LHCN-M2 (cell line): ENCODE measurements around the gene ALG2. TPM values are rescaled to one million over a fixed set of nuclear protein-coding genes. Genes with fewer than 3 reads are reported as not detected.

Source experiments
- DNase-seq: peaks from one replicate; pipeline ENCODE4 v3.0.0-alpha.2; 2012; ENCODE audit warnings: low read depth
- polyA plus RNA-seq: library from polyadenylated mRNA; unstranded; fragments of >200 nt; gene quantifications from one replicate; pipeline ENCODE4 v1.2.1, GENCODE V29; 2012; ENCODE audit warnings: missing spikeins
- total RNA-seq: library from RNA; depleted of rRNA; stranded (reverse); fragments of >200 nt; gene quantifications from 2 replicates; pipeline ENCODE4 v1.2.3, GENCODE V29; 2014; rRNA removed

The ALG2 gene, protein sequence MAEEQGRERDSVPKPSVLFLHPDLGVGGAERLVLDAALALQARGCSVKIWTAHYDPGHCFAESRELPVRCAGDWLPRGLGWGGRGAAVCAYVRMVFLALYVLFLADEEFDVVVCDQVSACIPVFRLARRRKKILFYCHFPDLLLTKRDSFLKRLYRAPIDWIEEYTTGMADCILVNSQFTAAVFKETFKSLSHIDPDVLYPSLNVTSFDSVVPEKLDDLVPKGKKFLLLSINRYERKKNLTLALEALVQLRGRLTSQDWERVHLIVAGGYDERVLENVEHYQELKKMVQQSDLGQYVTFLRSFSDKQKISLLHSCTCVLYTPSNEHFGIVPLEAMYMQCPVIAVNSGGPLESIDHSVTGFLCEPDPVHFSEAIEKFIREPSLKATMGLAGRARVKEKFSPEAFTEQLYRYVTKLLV
- total RNA-seq = 35.4 and 36.7 TPM in 2 replicates
- 17.8 TPM for polyA plus RNA-seq

DNA sequence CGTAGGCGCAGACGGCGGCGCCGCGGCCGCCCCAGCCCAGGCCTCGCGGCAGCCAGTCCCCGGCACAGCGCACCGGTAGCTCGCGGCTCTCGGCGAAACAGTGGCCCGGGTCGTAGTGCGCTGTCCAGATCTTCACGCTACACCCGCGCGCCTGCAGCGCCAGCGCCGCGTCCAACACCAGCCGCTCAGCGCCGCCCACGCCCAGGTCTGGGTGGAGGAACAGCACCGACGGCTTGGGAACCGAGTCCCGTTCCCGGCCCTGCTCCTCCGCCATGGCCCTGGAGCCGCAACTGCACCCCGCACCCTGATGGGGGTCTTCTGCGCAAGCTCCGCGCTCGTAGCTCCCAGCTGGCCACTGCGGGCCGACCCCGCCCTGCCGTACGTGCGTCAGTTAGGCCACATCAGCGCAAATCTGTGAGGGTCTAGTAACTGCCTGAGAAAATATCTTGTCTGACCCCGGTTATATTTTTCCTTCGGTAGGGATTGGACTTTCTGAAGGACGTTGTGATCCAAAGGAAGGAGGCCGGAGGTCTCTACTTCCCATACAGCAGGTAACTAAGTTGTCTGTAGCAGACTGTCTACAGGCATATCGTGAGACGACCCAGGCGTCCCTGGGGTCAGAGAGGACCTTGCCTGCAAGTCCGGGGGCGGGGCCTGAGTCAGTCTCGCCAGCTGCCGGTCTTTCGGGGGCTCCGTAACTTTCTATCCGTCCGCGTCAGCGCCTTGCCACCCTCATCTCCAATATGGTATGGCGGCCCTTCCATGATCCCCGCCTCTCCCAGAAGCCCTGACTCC is at the start of gene ALG2, which contains the start of gene SEC61B:
TSS of gene ALG2 (minus strand) at position 322 of the 795 bp plus-strand sequence. CDS start at position 274, 48 bp downstream.
TSS of gene SEC61B (plus strand) at position 662 of the 795 bp plus-strand sequence. CDS start at position 744, 82 bp downstream.
- DNase-seq = peak; percentile 92

DNA sequence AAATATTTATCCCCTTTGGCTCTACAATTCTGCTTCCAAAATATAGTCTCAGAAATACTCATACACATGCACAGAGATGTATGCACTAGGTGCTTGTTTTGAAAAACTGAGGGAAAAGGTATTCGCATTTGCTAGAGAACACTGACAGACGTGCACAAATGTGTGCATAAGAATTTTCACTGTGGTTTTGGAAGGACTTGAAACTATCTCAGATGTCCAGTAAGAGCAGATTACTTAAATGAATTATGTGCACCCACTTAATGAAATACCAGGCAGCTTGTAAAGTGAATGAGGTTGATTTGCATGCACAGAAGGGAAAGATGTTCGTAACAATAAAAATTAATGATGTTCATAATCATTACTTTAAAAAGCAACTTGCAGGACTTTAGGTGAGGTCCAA is 48.7 kb upstream of the ALG2 start:
- no peak for DNase-seq

DNA sequence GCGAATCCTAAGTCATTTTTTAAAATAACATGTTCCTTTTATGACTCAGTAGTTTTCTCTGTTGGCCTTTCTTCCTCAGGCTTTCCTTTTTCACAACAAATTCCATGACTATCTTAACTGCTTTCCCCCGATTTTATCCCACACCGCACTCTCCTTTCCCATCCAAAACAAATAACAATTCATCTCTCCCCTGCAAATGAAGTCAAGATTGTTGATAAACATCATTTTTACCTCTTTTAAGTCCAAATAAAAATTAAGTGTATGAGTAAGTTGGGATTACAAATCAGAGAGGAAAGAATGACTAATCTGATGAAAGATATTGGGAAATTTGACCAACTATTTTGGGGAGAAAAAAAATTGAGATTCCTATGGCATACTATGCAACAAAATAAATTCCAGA is 47.7 kb upstream of the ALG2 start:
- DNase-seq = peak; percentile 31

DNA sequence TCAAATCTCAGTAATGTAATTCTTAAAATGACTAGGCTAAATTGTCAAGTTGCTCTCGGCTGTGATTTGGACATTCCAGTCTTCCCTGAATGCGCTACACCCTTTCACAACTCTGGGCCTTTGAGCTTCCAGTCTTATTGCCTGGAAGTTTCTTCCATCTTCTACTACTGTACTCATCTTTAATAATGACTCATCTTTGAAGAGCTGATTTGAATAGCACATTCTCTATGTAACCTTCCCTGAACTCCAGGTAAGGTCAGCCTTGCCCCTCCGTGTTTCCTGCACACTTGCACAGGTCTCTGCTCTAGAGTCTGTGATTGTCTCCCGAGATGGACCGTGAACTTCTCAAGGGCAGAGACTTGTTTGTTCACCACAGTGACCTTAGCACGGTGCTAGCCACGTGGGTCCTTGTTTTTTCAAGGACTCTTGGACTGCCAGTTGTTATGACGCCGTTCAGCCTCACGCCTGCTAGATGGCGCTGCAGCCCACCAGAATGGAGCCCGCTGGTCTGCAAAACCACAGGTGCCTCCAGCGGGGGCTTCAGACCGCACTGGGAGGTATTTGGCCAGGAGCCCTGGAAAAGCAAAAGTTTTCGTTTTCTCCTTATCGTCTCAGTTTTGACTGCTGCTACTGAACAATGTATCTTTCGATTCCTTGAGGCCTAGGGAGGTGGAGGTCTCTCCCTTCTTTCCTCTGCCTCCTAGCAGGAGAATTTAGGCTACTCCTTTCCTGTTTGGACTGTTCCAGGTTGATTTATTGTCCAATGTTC is 44.7 kb upstream of the ALG2 start:
- DNase-seq = peak; percentile 45

DNA sequence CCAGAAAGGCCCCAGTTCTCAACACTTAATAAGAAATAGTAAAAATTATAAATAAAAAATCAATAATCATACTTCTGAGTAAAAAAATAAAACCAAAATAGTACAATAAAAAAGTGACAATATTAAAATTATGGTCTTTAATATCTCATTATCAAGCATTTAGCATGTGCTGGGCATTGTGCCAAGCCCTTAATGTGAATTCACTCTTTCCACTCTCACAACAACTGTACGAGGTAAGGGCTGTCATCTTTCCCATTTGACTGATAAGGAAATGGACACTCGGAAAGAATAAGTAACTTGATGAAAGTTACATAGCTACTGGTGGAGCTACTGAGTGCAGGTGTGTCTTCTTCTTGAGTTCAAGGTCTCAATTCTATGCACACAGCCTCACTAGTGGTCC is 43.9 kb upstream of the ALG2 start:
- no peak for DNase-seq

DNA sequence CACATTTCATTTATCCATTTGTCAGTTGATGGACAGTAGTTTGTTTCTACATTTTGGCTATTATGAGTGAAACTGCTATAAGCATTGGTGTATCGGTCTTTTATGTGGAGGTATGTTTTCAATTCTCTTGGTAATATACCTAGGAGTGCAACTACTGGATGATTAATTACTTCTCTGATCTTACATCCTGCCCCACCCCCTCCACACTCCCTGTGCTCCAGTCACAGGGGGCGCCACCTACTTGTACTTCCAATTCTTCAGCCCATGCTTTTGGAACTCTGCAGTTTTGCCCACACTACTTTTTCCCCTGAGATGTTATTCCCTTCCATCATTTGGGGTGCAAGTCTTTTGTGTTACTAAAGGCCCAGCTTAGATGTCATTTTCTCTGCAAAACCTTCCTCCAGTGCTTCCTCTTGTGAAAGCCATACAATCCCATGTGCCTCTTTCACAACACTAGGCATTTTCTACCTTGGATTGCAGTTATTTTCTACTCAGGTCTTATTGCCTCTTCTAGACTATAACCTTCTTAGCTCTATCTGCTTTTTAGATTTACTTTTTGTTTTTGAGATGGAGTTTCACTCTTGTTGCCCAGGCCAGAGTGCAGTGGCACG is 42.4 kb upstream of the ALG2 start:
- DNase-seq = no peak

DNA sequence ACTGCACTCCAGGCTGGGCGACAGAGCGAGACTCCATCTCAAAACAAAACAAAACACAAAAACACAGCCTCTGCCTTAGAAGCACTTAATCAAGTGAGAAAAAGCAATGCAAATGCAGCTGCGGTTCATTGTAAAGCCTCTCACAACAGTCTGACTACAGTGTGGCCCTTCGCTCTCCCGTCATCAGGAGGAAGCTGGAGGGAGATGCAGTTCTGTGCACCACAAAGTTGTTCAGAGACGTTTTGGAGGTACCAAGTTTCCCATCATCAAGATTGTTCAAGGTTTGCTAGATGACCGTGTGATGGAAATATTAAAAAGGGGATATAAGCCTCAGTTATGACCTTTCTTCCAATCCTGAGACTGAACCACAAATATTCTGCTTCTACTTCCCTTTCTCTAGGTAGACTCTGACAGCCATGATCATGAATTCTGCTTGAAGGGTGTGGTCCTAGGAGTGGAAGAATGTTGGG is 41.2 kb upstream of the ALG2 start:
- DNase-seq = no peak

DNA sequence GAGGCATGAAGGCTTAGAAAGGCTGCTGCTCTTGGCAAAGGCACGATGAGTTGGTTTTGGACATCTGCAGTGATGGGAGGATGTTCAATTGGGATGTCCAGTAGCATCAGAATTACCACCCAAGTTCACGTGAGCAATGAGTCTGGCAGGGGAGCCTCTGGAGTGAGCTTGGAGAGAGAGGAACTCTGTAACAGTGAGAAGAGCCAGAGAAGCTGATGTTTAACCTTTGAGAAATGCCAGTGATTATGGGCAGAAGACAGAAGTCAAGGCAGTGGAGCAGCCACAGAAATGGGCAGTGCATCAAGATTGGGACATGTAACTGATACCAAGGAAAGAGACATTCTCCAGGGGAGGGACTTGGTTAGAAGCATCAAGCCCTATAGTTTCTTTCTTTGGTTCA is 40.2 kb upstream of the ALG2 start:
- no peak for DNase-seq

DNA sequence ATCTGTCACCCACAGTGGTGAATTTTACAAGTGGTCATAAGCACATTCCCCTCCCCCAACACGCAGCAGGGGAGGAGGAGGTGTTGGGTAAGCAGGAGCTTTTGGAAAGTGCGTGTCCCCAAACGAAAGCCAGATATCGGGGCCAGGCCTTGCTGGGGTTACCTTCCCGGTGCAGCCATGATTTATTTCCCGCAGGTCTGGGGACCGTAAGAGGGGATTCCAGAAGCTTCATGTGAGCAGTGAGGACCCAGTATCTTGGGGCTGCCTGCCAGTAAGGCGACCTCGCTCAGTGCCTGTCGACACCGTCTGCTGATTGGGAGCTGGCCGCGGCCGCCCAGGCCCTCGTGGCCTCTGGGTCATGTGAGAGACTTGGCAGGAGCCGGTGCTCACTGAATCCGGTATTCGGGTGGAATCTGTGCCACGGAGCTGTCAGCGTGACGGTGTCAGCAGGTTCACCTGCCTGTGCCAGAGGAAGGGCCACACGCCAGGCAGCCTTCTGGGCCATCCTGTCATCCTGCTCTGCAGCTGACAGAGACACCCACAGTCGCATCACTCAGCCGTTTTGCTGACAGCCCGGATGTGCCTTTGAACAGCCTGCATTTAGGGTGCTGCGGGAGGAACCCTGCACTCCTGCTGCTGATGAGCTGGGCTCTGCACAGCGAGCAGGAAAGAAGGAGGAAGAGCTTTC is 37.6 kb upstream of the ALG2 start:
- peak; percentile 13 for DNase-seq

DNA sequence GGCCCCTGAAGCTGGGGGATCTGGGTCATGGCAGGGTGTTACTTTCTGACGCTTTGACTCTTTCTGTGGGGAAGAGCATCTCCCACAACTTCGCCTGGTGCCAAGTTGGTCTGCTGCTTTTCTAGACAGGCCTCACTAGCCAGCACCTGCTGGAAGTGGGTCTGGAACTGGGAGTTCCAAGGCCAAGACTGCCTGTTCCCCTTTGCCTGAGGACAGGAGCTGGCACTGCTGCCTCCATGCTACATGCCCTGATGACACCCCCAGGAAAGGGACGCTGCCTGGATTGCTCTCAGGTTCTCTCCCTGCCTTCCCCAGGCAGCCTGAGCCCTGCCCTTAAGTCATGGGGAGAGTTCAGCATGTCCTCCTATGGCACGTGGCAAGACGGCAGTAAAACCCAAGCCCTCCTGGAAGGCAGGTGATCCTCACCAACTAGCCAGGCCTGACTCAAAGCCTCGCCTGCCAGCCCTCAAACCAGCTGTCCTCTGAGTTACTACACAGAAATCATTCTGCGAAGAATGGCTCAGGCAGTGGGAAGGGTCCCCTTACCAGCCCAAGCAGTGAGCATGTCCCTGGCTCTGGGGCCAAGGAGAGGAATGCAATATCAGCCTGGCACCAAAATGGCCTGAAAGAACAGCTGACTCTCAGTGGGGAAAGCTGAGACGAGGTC is 36.1 kb upstream of the ALG2 start:
- DNase-seq = no peak

DNA sequence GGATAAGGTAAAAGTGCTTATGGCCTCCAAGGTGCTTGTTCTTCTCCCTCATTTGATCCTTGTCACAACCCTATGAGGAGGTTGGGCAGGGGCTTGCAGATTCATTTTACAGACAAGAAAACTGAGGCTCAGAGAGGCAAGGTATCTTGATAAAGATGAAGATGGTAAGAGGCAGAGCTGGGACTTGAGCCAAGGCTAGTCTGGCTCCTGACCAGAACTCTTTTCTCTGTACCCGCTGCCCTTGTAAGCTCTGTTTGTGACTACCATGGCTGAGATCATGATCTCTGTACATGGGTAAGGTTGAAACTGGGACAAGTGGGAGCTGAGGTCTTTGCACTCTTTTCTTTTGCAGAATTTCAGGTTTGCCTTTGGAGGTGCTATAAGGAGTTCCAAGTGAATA is 33.9 kb upstream of the ALG2 start:
- no peak for DNase-seq

DNA sequence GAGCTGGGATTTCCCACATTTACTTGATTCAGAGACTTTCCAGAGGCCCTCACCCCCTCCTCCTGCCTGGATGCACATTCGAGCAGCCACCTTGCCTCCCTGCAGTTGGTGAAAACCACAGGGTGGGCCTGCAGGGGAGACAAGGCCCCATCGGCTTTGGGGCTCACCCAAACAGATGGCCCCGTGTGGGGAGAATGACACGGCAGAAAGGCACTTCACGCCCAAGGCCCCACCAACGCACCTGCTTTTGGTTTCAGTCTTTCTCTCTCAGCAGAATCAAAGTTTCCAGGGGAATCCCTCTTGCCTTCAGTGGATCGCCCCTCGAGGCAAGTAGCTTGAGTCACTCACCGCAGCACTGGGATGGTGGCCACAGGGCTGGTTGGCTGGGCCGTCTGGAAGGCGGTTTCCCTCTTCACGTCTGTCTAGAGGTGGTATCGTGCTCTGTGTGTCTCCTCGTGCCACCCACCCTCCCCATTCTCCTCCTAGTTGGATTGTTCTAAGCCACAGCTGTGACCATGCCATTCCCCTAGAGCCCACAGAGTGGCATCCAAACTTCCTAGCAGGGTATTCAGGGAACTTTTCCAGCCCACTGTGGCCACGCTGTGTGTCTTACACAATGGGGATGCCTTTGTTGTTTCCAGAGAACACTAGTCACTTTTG is 32.2 kb upstream of the ALG2 start:
- peak; percentile 51 for DNase-seq

DNA sequence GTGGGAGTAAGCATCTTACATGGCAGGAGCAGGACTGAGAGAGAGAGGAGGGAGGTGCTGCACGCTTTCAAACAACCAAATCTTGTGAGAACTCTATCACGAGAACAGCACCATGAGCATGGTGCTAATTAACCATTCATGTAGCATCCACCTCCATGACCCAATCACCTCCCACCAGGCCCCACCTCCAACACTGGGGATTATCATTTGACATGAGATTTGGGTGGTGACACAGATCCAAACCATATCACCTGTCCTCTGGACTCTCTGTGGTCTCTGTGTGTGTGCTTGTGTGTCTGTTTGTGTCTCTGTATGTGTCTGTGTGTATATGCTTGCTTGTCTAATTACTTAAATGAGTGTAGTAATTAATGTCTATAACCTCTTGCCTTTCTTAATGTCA is 31.4 kb upstream of the ALG2 start:
- no peak for DNase-seq

DNA sequence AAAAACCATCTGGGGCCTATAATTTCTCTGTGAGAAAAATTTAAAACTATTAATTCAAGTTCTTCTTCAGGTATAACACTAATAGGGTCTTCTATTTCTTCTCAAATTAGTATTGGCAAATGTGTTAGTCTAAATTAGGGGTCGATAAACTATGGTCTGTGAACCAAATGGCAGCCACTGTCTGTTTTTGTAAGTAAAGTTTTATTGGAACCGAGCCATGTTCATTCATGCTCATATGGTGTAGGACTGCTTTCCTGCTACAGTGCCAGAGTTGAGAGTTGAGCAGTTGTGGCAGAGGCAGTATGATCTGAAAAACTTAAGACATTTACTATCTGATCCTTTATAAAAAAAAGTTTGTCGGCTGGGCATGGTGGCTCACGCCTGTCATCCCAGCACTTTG is 29.4 kb upstream of the ALG2 start:
- no peak for DNase-seq

DNA sequence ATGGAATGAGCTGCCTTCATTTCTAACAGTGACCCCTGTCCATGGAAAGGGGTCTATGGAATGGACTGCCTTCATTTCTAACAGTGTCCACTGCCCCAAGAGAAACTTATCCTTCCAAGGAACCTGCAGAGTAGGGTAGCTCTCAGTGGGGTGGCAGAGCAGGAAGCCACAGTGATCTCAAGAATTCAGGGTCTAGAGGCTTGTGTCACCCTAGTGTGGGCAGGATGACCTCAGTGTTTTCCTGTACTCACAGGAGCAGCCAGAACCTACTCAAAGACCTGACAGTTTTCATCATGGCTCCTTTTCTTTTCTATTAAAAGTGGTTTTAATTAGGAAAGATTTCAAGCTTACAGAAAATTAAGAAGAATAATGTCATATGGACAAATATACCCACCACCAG is 27.9 kb upstream of the ALG2 start:
- DNase-seq = no peak

DNA sequence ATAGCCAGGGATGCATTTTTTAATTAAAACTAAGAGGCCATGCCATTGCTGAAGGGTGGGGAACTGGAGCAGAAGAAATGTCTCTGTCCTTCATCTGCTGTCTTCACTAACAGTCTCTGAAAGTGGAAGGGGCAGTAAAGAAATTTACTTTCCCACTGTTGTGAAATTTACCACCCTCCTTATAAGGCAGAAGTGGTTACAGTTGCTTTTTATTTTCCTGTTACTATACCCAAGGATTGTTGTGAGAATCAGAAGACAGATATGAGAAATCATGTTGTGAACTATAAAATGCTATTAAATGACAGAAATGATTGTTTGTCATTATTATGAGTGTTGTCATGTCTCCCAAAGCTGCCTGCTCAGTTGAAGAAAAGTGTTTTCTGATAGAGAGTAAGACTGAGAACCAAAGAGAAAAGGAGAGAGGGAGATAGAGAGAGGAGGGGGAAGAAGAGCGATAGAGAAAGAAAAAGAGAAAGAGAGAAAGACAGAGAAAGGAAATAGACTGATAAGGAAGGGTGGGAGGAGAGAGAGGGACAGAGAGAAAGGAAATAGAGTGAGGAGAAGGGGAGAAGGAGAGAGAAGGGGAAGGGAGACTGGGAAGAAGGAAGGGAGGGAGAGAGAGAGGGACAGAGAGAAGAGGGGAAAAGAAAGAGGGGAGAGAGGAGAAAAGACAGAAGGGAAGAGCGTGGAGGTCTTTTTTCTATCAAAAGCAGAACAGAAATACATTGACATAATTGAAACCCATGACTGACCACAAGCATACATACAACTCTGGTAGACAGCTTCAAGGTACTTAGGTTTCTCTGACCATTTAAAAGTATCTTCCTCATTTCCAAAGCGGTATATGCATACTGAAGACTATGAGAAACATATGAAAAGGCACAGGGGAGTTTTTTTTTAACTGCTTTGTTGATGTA is 22.9 kb upstream of the ALG2 start:
- no peak for DNase-seq

DNA sequence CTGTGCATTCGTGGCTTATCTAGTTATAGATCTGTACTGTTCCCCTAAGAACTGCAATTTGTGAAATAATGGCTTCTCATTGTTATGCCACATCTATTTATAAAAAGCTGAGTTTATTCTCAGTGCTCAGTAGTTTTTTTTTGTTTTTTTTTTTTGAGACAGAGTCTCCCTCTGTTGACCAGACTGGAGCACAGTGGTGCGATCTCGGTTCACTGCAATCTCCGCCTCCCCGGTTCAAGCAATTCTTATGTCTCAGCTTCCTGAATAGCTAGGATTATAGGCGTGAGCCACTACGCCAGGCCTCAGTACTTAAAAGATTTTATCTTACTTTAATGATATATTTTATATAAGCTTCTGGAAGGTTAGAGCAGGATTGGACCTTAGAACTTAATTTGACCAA is 19.4 kb upstream of the ALG2 start:
- DNase-seq = no peak

DNA sequence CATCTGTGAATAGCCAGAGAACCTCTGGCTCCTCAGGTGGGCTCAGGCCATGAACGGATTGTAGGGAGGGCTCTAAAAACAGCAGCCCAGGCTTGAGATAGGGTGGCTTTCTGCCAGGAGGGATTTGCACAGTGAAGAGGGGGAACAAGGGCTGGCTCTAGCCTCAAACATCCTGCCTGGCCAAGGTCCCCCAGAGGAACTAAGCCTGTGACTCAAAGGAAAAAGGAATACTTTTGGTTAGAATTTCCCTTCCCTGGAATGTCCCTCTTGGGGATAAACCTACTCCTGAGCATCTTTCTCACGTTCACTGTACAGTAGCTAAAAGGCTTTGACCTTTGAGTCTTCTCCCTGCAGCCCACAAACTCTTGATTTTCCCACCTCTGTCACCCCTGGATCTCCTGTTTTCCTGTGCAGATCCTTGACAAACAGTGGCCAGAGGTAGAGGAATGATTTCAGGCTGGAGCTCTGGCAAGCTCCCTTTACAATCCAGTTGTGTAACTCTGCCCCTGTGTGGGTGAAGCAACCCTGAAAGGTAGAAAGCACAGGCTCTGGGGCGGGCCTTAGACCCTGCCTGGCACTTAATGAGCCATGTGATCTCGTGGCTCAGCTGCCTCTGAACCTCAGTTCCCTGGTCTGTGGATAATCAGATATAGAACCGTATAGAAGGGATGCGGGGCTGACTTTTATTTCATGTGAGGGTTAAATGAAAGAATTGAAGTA is 17.8 kb upstream of the ALG2 start:
- DNase-seq = peak; percentile 88
